Ishikawa (cell line): Measurements from ENCODE around the gene TOR2A.

Source experiments
- EGR1 ChIP-seq: IDR thresholded peaks from 2 replicates; pipeline ENCODE4 v1.6.1; 2012
- EP300 ChIP-seq: IDR thresholded peaks from 2 replicates; pipeline ENCODE4 v1.6.1; 2012; ENCODE audit warnings: borderline replicate concordance
- MAX ChIP-seq: IDR thresholded peaks from 2 replicates; pipeline ENCODE4 v1.6.1; 2012
- RAD21 ChIP-seq: IDR thresholded peaks from 2 replicates; pipeline ENCODE4 v1.6.1; 2012; ENCODE audit warnings: low read depth
- TAF1 ChIP-seq: IDR thresholded peaks from 2 replicates; pipeline ENCODE4 v1.6.1; 2012; ENCODE audit warnings: low read depth, mild to moderate bottlenecking
- TEAD4 ChIP-seq: IDR thresholded peaks from 2 replicates; pipeline ENCODE4 v1.6.1; 2012
- USF1 ChIP-seq: IDR thresholded peaks from 2 replicates; pipeline ENCODE4 v1.6.1; 2012
- ZBTB7A ChIP-seq: IDR thresholded peaks from 2 replicates; pipeline ENCODE4 v1.6.1; 2012; ENCODE audit warnings: low read depth
- TF ChIP-seq, protein P1 (sequence below): IDR thresholded peaks from 2 replicates; pipeline ENCODE4 v1.6.1; 2012; ENCODE audit warnings: low read depth, mild to moderate bottlenecking

DNA sequence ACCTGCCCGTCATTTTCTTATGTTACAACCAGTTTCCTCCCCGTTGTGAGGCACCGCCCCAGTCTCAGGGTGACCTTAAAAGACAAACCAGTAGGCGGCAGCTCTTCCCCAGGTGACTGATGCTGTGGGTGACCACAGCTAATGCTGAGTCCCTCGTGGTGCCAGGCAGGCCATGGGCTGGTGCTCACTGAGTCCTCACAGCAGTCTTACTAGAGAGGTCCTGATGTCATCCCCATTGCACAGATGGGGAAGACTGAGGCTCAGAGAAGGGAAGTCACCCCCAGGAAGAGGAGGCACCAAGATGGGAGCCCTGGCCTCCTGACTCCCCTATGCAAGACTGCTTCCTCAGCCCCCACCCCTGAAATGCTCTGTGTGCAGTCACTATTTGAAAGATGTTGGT lies 27.3 kb downstream of the TOR2A start:
- TF ChIP-seq ZBTB7A (no peak), USF1 (no peak), TEAD4 (no peak), TAF1 (no peak), MAX (no peak), RAD21 (peak; percentile 43; the same call in 1 of the 2 replicates), EP300 (no peak), EGR1 (no peak)
- TF ChIP-seq, protein P1, sequence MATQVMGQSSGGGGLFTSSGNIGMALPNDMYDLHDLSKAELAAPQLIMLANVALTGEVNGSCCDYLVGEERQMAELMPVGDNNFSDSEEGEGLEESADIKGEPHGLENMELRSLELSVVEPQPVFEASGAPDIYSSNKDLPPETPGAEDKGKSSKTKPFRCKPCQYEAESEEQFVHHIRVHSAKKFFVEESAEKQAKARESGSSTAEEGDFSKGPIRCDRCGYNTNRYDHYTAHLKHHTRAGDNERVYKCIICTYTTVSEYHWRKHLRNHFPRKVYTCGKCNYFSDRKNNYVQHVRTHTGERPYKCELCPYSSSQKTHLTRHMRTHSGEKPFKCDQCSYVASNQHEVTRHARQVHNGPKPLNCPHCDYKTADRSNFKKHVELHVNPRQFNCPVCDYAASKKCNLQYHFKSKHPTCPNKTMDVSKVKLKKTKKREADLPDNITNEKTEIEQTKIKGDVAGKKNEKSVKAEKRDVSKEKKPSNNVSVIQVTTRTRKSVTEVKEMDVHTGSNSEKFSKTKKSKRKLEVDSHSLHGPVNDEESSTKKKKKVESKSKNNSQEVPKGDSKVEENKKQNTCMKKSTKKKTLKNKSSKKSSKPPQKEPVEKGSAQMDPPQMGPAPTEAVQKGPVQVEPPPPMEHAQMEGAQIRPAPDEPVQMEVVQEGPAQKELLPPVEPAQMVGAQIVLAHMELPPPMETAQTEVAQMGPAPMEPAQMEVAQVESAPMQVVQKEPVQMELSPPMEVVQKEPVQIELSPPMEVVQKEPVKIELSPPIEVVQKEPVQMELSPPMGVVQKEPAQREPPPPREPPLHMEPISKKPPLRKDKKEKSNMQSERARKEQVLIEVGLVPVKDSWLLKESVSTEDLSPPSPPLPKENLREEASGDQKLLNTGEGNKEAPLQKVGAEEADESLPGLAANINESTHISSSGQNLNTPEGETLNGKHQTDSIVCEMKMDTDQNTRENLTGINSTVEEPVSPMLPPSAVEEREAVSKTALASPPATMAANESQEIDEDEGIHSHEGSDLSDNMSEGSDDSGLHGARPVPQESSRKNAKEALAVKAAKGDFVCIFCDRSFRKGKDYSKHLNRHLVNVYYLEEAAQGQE: no peak
